Testis (tissue), 3 donors: ENCODE results near the gene SLFNL1. TPM values are rescaled to one million over a fixed set of nuclear protein-coding genes. Genes with fewer than 3 reads are reported as not detected.

Source experiments
- DNase-seq: peaks from one replicate; pipeline ENCODE4 v3.0.0-alpha.2; 2019
- H3K27ac ChIP-seq, 2 donors: fragments of 200-600 bp; sonication (generic); one replicate each; pipeline ENCODE4 v1.5.1; 2019
- H3K27me3 ChIP-seq: fragments of 200-600 bp; sonication (generic); one replicate; pipeline ENCODE4 v1.5.1; 2019
- H3K36me3 ChIP-seq: fragments of 200-600 bp; sonication (generic); one replicate; pipeline ENCODE4 v1.5.1; 2017; ENCODE audit warnings: low read depth; ENCODE audit errors: missing control alignments
- H3K4me1 ChIP-seq: fragments of 200-600 bp; sonication (generic); one replicate; pipeline ENCODE4 v1.5.1; 2019
- H3K4me3 ChIP-seq, 2 donors: fragments of 200-600 bp; sonication (generic); one replicate each; pipeline ENCODE4 v1.5.1; 2017 to 2019
- H3K9me3 ChIP-seq: fragments of 200-600 bp; sonication (generic); one replicate; pipeline ENCODE4 v1.5.1; 2017
- POLR2A ChIP-seq: fragments of 450-650 bp; IDR thresholded peaks from one replicate; pipeline ENCODE4 v1.6.1; 2017; ENCODE audit warnings: antibody characterized with exemption, mild to moderate bottlenecking, moderate library complexity
- WGBS, 2 donors: methylation state at CpG; one replicate each; pipeline ENCODE4 v1.1.5; 2018; 5-methylcytosine and 5-hydroxymethylcytosine counted together
- intact Hi-C: fragments of 100-400 bp; cut with DNase I; formaldehyde crosslinking; loops from one replicate; pipeline ENCODE4 v1.15.1; 2023; ENCODE audit warnings: low total_unique reads
- polyA plus RNA-seq: library from polyadenylated mRNA; stranded (reverse); fragments of 350-450 nt; fragmentation: Illumina TruSeq; extraction: RNeasy Lipid Tissue Mini Kit (QIAGEN cat#74804); gene quantifications from one replicate; pipeline ENCODE4 v1.2.3, GENCODE V29; 2014; ENCODE audit warnings: low read depth, low replicate concordance; ENCODE audit not compliant: insufficient read depth
- total RNA-seq, 2 donors: library from RNA; depleted of rRNA; stranded (reverse); fragments of >200 nt; gene quantifications; one replicate each; pipeline ENCODE4 v1.2.3, GENCODE V29; 2016
- TF ChIP-seq, protein P1 (sequence below), 3 experiments: fragments of 450-650 bp in 2 of 3; fragments of 200-600 bp in 1 of 3; sonication (generic) in 1 of 3; IDR thresholded peaks; one replicate each; pipeline ENCODE4 v1.5.1; 2016 to 2019; ENCODE audit warnings: antibody characterized with exemption in 3 of 3, mild to moderate bottlenecking in 2 of 3, moderate library complexity in 1 of 3

SLFNL1 gene
- total and polyA plus RNA-seq, 3 donors from 2014 or later: 23.4 to 96.8 (median 85.4) TPM

- no peak for DNase-seq
- TF ChIP-seq POLR2A: no peak
- TF ChIP-seq, protein P1, sequence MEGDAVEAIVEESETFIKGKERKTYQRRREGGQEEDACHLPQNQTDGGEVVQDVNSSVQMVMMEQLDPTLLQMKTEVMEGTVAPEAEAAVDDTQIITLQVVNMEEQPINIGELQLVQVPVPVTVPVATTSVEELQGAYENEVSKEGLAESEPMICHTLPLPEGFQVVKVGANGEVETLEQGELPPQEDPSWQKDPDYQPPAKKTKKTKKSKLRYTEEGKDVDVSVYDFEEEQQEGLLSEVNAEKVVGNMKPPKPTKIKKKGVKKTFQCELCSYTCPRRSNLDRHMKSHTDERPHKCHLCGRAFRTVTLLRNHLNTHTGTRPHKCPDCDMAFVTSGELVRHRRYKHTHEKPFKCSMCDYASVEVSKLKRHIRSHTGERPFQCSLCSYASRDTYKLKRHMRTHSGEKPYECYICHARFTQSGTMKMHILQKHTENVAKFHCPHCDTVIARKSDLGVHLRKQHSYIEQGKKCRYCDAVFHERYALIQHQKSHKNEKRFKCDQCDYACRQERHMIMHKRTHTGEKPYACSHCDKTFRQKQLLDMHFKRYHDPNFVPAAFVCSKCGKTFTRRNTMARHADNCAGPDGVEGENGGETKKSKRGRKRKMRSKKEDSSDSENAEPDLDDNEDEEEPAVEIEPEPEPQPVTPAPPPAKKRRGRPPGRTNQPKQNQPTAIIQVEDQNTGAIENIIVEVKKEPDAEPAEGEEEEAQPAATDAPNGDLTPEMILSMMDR (IDR thresholded peaks at IDR 0.05): no peak
- H3K4me1 ChIP-seq: peaks cover 5% of the 10 kb centered on the region
- no peaks in the 10 kb centered on the region for H3K9me3 ChIP-seq
- no peak overlapping the region for H3K27ac ChIP-seq
- intact Hi-C loops: no loop called here
- H3K36me3 ChIP-seq: no peaks in the 10 kb centered on the region
- 98 to 100% methylated on average over 4 of the region's 4 CpGs for WGBS, 2 donors
- H3K27me3 ChIP-seq: no peaks in the 10 kb centered on the region
- no peak overlapping the region for H3K4me3 ChIP-seq
Measured at GRCh38 chr1:40998668-40999067, 22.9 kb downstream of the SLFNL1 start.

DNA sequence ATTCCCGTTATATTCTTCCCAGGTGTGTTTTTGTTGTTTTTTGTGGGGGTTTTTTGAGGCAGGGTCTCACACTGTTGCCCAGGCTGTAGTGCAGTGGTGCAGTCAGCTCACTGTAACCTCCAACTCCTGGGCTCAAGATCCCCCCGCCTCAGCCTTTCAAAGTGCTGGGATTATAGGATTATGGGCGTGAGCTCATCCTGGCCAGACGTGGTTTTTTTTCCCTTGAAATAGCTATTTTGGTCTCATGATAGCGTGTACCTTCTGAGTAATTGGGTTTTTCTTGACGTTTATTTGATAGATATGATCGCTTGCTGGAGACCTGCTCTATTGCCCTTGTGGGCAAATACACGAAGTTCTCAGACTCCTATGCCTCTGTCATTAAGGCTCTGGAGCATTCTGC lies 24.4 kb downstream of the SLFNL1 start:
- 92 to 95% methylated on average over 8 of the region's 8 CpGs for WGBS, 2 donors
- Histone ChIP-seq H3K27me3 (no peaks in the 10 kb centered on the region), H3K9me3 (no peaks in the 10 kb centered on the region), H3K4me3 (no peak overlapping the region), H3K36me3 (no peaks in the 10 kb centered on the region), H3K27ac (no peak overlapping the region), H3K4me1 (no peaks in the 10 kb centered on the region)
- intact Hi-C loops: no loop called here
- TF ChIP-seq, protein P1 (IDR thresholded peaks at IDR 0.05): no peak
- TF ChIP-seq POLR2A: no peak
- no peak for DNase-seq

DNA sequence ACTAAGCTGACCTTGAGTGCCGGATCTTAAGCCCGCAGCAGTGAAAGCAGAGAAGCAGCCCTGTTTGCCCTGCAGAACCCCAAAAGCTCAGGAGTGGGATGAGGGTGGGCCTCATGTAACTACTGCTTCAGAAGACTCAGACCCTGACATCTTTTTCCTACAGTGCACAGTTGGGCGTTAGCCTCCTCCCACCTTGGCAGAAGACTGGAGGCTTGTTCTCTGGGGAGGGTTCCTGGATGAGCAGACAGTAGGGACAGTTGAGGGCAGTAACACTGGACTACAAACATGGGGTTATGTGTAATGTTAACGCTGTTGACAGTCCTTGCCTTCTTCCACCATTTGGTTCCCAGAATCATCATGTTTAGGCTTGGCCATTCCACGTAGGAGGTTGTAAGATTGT lies 32.5 kb downstream of the SLFNL1 start:
- intact Hi-C loops: no loop called here
- Histone ChIP-seq H3K27me3 (no peaks in the 10 kb centered on the region), H3K4me1 (peaks cover 42% of the 10 kb centered on the region), H3K36me3 (no peaks in the 10 kb centered on the region), H3K4me3 (no peak overlapping the region), H3K9me3 (no peaks in the 10 kb centered on the region), H3K27ac (peak overlapping the region; percentile 14 to 86)
- WGBS, 2 donors: 81 to 92% methylated on average over 5 of the region's 5 CpGs
- no peak for DNase-seq
- TF ChIP-seq, protein P1 (IDR thresholded peaks at IDR 0.05): no peak
- TF ChIP-seq POLR2A: no peak

DNA sequence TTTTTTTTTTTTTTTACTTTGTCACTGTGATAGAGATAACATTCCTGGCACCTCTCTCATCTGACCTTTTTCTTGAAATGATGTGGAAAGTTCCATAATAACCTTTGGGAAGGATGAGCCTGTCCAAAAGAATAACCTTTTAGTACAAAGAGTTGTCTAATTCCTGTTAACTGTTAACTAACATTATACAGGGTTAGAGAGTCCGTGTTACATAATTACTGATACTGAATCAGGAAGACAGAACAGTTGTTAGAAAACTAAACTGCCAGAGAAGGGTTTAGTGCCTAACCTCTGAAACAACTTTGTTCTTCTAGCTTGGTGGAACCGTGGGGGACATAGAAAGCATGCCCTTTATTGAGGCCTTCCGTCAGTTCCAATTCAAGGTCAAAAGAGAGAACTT lies 33.2 kb downstream of the SLFNL1 start:
- no peak for TF ChIP-seq POLR2A
- TF ChIP-seq, protein P1 (IDR thresholded peaks at IDR 0.05): no peak
- intact Hi-C loops: no loop called here
- Histone ChIP-seq H3K27ac (peak overlapping the region; percentile 71 to 86), H3K9me3 (no peaks in the 10 kb centered on the region), H3K27me3 (no peaks in the 10 kb centered on the region), H3K36me3 (no peaks in the 10 kb centered on the region), H3K4me3 (no peak overlapping the region), H3K4me1 (peaks cover 42% of the 10 kb centered on the region)
- no peak for DNase-seq
- WGBS, 2 donors: 43 to 51% methylated on average over 3 of the region's 3 CpGs

DNA sequence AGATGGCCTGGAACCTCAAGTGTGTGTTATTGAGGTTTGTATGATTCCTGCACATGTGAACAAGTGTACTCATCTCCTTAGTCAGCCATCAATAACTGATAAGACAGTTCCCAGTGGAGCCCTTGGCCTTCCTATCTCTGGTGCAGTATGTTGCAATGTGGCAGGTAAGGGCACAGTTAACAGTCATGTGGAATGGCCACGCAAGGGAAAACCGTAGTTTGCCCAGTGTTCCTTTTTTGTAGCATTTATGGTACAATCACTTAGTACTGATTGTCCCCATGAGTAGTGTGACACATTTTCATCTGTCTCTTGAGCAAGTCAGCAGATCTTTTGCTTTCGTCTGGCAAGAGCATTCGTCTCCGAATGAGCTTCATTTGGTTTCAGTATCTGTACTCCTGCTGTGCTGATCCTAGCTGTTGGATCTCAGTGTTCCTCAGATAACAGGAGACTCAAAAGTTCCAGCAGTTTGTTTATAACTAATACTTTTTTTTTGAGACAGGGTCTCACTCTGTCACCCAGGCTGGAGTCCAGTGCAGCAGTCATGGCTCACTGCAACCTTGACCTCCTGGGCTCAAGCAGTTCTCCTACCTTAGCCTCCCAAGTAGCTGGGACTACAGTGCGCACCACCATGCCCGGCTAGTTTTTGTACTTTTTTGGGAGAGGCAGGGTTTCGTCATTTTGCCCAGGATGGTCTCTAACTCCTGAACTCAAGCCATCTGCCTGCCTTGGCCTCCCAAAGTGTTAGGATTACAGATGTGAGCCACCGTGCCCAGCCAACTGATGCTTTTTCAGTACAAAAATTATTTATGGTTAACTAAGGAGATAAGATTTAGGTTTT lies 33.9 kb downstream of the SLFNL1 start:
- Histone ChIP-seq H3K9me3 (no peaks in the 10 kb centered on the region), H3K36me3 (no peaks in the 10 kb centered on the region), H3K4me3 (no peak overlapping the region), H3K27ac (peak overlapping the region; percentile 71 to 86), H3K4me1 (peaks cover 49% of the 10 kb centered on the region), H3K27me3 (no peaks in the 10 kb centered on the region)
- peak; percentile 62 for DNase-seq
- intact Hi-C loops: no loop called here
- 23 to 41% methylated on average over 9 of the region's 9 CpGs for WGBS, 2 donors
- TF ChIP-seq POLR2A: no peak
- TF ChIP-seq, protein P1 (IDR thresholded peaks at IDR 0.05): no peak
